DOHH2 (cell line): ENCODE data around the gene DHX16.

ENCODE experiments used
- H3F3A ChIP-seq: fragments of 200-600 bp; sonication (generic), shearing (Covaris generic); 2 replicates; pipeline ENCODE4 v1.6.0; 2016; ENCODE audit warnings: antibody characterized with exemption, mild to moderate bottlenecking; ENCODE audit not compliant: control insufficient read depth, insufficient read depth
- H3K27ac ChIP-seq: fragments of 200-600 bp; sonication (generic); 2 replicates; pipeline ENCODE4 v1.5.1; 2014; ENCODE audit warnings: low read depth, mild to moderate bottlenecking, low read length, moderate library complexity
- H3K27me3 ChIP-seq: fragments of 200-600 bp; sonication (generic); 2 replicates; pipeline ENCODE4 v1.6.1; 2014; ENCODE audit warnings: mild to moderate bottlenecking, low read length, mixed read lengths; ENCODE audit not compliant: control insufficient read depth
- H3K36me3 ChIP-seq: fragments of 200-600 bp; sonication (generic); 2 replicates; pipeline ENCODE4 v1.6.1; 2014; ENCODE audit warnings: mild to moderate bottlenecking, low read length, moderate library complexity, mixed read lengths; ENCODE audit not compliant: control insufficient read depth
- H3K4me1 ChIP-seq: fragments of 200-600 bp; sonication (generic); 2 replicates; pipeline ENCODE4 v1.6.1; 2014; ENCODE audit warnings: mild to moderate bottlenecking, low read length, mixed read lengths; ENCODE audit not compliant: control insufficient read depth
- H3K4me2 ChIP-seq: fragments of 200-600 bp; sonication (generic); 2 replicates; pipeline ENCODE4 v1.6.0; 2014; ENCODE audit warnings: mild to moderate bottlenecking, low read length, moderate library complexity
- H3K4me3 ChIP-seq: fragments of 200-600 bp; sonication (generic); 2 replicates; pipeline ENCODE4 v1.5.1; 2014; ENCODE audit warnings: mild to moderate bottlenecking, low read length, mixed read lengths
- H3K79me2 ChIP-seq: fragments of 200-600 bp; sonication (generic); 2 replicates; pipeline ENCODE4 v1.6.1; 2014; ENCODE audit warnings: mild to moderate bottlenecking, low read length, mixed read lengths; ENCODE audit not compliant: control insufficient read depth
- H3K9me2 ChIP-seq: fragments of 200-600 bp; sonication (generic); replicated peaks from 2 replicates; pipeline ENCODE4 v1.6.1; 2014; ENCODE audit warnings: mild to moderate bottlenecking, low read length, mixed read lengths; ENCODE audit not compliant: control insufficient read depth
- H3K9me3 ChIP-seq: fragments of 200-600 bp; sonication (generic); 2 replicates; pipeline ENCODE4 v1.6.1; 2014; ENCODE audit warnings: antibody characterized with exemption, low read length, mixed read lengths; ENCODE audit not compliant: control insufficient read depth, insufficient read depth
- H4K20me1 ChIP-seq: fragments of 200-600 bp; sonication (generic); 2 replicates; pipeline ENCODE4 v1.6.0; 2014; ENCODE audit warnings: low read depth, mild to moderate bottlenecking, antibody characterized with exemption, low read length, moderate library complexity; ENCODE audit not compliant: control insufficient read depth, insufficient read depth
- EZH2phosphoT487 ChIP-seq: fragments of 200-600 bp; sonication (generic); IDR thresholded peaks from 2 replicates; pipeline ENCODE4 v1.6.1; 2017; ENCODE audit warnings: borderline replicate concordance, mild to moderate bottlenecking, antibody characterized with exemption, low read length, moderate library complexity, mixed read lengths
- TF ChIP-seq, protein P1 (sequence below): fragments of 200-600 bp; sonication (generic); IDR thresholded peaks from one replicate; pipeline ENCODE4 v1.5.1; 2014; ENCODE audit warnings: antibody characterized with exemption, mild to moderate bottlenecking, low read depth, low read length; ENCODE audit not compliant: poor library complexity, severe bottlenecking

DHX16 gene

DNA sequence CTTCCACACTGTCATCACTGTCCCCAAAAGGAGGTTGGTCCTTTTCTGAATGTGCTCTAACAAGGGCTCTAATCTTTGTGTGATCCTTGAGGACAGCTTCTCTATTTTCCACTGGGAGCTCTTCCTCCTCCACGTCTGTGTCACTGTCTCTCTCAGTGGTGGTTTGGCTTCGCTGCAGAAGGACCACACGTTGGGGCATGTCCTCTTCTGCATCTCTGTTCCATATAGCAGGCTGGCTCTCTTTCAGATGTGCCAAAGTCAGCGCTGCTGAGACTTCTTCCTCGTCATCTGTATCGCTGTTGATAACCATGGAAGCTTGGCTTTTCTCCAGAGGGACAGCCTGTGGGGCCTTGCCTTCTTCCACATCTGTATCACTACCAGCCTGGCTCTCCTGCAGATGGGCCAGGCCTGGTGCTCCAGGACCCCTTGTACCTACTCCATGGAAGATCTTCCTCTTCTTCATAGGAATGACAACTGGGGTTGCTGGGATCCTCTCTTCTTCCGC, 39.7 kb upstream of the DHX16 start:
- Histone ChIP-seq H3F3A (peaks cover 7% of the 10 kb centered on the region; the same call in 1 of the 2 replicates), H3K27me3 (no peaks in the 10 kb centered on the region), H3K9me3 (no peaks in the 10 kb centered on the region), H4K20me1 (no peaks in the 10 kb centered on the region), H3K36me3 (peaks cover 82% of the 10 kb centered on the region), H3K4me2 (no peak overlapping the region), H3K9me2 (no peaks in the 10 kb centered on the region), H3K27ac (no peak overlapping the region), H3K4me1 (peaks cover 28% of the 10 kb centered on the region), H3K79me2 (peaks cover 20% of the 10 kb centered on the region), H3K4me3 (no peak overlapping the region)
- TF ChIP-seq, protein P1, sequence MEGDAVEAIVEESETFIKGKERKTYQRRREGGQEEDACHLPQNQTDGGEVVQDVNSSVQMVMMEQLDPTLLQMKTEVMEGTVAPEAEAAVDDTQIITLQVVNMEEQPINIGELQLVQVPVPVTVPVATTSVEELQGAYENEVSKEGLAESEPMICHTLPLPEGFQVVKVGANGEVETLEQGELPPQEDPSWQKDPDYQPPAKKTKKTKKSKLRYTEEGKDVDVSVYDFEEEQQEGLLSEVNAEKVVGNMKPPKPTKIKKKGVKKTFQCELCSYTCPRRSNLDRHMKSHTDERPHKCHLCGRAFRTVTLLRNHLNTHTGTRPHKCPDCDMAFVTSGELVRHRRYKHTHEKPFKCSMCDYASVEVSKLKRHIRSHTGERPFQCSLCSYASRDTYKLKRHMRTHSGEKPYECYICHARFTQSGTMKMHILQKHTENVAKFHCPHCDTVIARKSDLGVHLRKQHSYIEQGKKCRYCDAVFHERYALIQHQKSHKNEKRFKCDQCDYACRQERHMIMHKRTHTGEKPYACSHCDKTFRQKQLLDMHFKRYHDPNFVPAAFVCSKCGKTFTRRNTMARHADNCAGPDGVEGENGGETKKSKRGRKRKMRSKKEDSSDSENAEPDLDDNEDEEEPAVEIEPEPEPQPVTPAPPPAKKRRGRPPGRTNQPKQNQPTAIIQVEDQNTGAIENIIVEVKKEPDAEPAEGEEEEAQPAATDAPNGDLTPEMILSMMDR = no peak
- TF ChIP-seq EZH2phosphoT487 = no peak

GRCh38 chr6:30711758-30712380, 39.1 kb upstream of the DHX16 start:
- Histone ChIP-seq H3K9me3 (no peaks in the 10 kb centered on the region), H3K4me1 (peaks cover 28% of the 10 kb centered on the region), H3F3A (peaks cover 7% of the 10 kb centered on the region; the same call in 1 of the 2 replicates), H4K20me1 (no peaks in the 10 kb centered on the region), H3K27ac (no peak overlapping the region), H3K4me2 (no peak overlapping the region), H3K79me2 (peaks cover 18% of the 10 kb centered on the region), H3K4me3 (no peak overlapping the region), H3K27me3 (no peaks in the 10 kb centered on the region), H3K36me3 (peaks cover 87% of the 10 kb centered on the region), H3K9me2 (no peaks in the 10 kb centered on the region)
- no peak for TF ChIP-seq EZH2phosphoT487

DNA sequence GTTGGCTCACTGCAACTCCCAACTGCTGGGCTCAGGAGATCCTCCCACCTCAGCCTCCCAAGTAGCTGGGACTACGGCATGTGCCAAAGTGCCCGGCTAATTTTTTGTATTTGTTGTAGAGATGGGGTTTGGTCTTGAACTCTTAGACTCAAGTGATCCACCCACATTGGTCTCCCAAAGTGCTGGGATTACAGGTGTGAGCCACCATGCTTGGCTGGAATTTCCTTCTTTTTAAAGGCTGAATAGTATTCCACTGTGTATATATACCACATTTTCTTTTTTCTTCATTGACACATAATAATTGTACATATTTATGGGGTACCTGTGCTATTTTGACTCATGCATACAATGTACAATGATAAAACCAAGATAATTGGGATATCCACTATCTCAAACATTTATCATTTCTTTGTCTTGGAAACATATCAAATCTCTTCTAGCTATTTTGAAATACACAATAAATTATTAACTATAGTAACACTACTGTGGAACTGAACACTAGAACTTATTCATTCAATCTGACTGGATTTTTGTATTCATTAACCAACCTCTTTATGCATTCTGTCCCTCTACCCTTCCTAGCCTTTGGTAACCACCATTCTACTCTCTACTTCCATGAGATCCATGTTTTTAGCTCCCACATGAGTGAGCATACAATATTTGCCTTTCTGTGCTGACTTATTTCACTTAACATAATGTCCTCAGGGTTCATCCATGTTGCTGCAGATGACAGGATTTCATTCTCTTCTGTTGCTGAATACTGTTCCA, 36.5 kb upstream of the DHX16 start:
- TF ChIP-seq, protein P1 = no peak
- TF ChIP-seq EZH2phosphoT487 = no peak
- H3K79me2 ChIP-seq = no peaks in the 10 kb centered on the region
- H3K9me3 ChIP-seq = no peaks in the 10 kb centered on the region
- no peaks in the 10 kb centered on the region for H4K20me1 ChIP-seq
- peaks cover 7% of the 10 kb centered on the region; the same call in 1 of the 2 replicates for H3F3A ChIP-seq
- no peaks in the 10 kb centered on the region for H3K9me2 ChIP-seq
- peaks cover 81% of the 10 kb centered on the region for H3K36me3 ChIP-seq
- no peak overlapping the region for H3K27ac ChIP-seq
- H3K4me3 ChIP-seq = no peak overlapping the region
- H3K4me2 ChIP-seq = no peak overlapping the region
- peaks cover 8% of the 10 kb centered on the region; the same call in 1 of the 2 replicates for H3K4me1 ChIP-seq
- H3K27me3 ChIP-seq = no peaks in the 10 kb centered on the region
